ENCODE data around the gene PTPRN2.
"Not testable (repeated sequence)": the region's sequence is repeated elsewhere in the genome, so short reads cannot be mapped to it uniquely, and the experiment has no call there.

PTPRN2 gene

DNA sequence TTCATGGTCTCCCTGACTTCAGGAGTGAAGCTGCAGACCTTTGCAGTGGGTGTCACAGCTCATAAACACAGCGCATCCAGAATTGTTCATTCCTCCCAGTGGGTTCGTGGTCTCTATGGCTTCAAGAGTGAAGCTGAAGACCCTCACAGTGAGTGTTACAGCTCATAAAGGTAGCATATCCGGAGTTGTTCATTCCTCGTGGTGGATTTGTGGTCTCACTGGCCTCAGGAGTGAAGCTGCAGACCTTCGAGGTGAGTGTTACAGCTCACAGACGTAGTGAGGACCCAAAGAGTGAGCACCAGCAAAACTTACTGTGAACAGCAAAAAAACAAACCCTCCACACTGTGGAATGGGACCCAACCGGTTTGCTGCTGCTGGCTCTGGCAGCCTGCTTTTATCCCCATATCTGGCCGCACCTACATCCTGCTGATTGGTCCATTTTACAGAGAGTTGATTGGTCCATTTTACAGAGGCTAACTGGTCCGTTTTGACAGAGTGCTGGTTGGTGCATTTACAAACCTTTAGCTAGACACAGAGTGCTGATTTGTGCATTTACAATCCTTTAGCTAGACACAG lies 308.8 kb downstream of the PTPRN2 start:
- DNase-seq (ENCODE audit: low spot score), result no peak

DNA sequence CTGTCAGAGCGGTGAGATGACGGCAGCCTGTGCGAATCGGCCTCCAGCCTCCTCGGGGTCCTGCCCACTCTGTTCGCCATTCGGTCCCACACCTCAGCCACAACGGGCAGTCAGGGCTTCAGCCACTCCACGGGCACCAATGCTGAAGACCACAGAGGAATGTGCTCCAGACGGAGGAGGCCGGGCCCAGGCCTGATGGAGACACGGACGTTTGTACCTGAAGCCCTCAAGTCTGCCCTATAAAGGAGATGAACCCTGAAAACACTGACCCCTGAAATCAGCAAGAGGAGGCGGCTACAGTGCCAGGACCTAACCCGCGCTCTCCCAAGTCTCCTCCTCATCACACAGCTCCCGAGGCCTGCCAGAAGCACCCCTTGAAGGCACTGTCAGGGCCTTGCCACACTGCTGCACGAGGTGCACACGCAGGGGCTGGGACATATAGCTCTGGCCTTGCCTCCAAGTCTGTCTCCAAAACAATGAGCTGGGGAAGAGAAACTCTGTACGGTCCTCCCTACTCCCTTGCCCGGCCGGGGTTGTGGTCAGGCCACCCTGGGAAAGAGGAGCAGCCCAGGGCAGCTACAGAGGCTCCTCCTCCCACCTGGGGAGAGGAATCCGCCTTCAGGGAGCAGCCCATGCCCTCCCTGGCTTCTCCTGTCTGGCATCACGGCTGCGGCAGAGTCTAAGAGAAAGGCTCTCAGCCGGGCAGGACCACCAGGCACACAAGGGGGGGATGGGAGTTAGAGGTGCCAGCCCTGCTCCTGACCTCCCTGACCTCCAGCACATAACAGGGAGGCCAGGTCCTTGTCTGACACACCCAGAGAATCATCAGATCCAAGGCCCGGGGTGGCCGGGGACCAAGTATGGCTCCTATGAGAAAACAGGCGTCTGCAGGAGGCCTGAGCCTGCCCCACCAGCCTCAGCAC lies 310.1 kb downstream of the PTPRN2 start:
- DNase-seq (ENCODE audit: low spot score), result no peak

DNA sequence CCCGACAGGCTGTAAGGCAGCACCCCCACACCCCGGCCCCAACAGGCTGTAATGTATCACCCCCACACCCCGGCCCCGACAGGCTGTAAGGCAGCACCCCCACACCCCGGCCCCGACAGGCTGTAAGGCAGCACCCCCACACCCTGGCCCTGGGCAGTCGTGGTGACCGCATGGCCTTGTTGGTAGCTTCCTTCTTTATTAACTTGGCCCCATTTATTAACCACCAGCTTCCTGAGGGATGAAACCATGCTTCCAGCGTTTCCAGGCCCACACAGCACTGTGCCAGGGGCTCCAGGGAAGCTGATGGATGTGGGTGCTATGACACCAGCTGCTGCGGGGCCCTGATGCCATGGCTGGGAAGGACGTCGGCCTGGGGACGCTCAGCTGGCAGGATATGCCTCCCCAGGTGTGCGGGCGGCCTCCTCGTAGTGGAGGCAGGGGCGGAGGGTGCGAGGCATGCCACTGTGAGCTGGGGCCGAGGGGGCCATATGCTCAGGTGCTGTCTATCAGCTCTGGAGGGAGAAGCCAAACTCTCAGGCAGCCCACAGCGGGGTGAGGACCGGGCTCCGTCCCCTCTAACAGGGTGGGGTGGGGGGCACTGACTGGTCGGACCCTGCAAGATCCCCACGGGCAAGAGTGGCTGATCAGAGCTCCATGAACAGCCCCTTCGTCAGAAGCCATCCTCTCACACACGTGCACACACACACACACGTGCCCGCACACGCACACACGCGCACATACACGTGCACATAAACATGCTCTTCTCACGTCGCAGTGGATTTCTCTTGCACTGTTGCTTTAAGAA lies 311.0 kb downstream of the PTPRN2 start:
- no peak for DNase-seq (ENCODE audit: low spot score)

DNA sequence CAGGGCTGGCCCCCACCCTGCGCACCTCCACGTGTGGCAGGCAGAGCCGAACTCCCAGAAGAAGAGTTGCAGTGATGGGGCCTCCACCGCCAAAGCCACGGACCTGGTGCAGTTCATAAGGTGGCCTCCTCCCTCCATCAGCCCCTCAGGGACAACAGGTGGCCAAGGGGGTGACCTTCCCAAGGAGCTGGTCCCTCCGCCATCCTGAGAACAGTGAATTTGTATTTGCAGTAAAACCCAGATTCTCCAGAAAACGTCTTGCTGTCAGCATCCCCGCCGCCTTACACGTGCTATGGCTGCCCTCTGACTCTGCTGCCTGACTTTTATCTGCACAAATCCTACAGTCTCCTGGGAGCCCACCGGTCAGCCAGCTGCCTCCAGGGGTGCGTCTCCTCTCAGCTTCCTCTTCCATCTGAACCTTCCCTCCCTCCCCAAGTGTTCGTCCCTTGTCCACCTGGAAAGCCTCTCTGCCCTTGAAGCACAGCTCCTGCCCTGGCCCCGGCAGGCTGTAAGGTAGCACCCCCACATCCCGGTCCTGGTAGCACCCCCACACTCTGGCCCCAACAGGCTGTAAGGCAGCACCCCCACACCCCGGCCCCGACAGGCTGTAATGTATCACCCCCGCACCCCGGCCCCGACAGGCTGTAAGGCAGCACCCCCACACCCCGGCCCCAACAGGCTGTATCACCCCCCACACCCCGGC lies 311.8 kb downstream of the PTPRN2 start:
- DNase-seq (ENCODE audit: low spot score), result no peak

DNA sequence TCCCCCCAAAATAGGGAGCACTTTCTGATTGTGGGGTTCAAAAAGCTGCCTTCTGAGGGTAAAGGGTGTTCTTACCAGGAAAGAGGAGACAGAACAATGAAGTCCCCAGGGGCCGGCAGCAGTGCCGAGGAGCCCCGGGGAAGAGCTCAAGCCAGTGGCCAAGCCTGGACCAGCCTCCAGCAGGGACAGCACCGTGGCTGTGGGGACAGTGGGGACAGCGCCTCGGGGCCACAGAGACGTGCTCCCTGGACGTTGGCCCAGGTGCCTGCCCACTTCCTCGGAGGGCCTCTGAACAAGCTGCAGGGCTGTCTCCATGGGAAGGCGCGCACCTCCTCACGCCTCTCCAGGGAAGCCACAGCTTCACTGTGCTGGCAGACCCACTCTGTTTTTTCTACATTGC lies 312.6 kb downstream of the PTPRN2 start:
- no peak for DNase-seq (ENCODE audit: low spot score)

DNA sequence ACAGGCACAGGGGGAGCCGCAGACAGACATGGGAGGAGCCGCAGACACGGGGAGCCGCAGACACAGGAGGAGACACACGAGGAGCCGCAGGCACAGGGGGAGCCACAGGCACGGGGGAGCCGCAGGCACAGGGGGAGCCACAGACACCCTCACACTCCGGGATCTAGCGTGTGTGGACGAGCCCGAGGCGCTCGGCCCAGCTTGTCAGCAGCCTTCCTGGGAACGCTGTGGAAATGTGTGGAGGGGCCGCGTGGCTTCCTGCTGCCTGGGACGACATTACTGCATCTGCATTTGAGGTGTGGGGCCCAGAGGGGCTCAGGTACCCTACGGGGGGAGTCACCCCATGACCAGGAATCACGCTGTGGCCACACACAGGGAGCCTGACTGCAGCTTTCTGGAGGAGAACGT lies 313.2 kb downstream of the PTPRN2 start:
- DNase-seq (ENCODE audit: low spot score), result no peak

DNA sequence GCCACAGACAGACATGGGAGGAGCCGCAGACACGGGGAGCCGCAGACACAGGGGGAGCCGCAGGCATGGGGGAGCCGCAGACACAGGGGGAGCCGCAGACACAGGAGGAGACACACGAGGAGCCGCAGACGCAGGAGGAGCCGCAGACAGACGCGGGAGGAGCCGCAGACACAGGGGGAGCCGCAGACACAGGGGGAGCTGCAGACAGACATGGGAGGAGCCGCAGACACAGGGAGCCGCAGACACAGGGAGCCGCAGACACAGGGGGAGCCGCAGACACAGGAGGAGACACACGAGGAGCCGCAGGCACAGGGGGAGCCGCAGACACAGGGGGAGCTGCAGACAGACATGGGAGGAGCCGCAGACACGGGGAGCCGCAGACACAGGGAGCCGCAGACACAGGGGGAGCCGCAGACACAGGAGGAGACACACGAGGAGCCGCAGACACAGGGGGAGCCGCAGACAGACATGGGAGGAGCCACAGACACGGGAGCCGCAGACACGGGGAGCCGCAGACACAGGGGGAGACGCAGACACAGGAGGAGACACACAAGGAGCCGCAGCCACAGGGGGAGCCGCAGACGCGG lies 313.8 kb downstream of the PTPRN2 start:
- DNase-seq (ENCODE audit: low spot score), result not testable (repeated sequence)

DNA sequence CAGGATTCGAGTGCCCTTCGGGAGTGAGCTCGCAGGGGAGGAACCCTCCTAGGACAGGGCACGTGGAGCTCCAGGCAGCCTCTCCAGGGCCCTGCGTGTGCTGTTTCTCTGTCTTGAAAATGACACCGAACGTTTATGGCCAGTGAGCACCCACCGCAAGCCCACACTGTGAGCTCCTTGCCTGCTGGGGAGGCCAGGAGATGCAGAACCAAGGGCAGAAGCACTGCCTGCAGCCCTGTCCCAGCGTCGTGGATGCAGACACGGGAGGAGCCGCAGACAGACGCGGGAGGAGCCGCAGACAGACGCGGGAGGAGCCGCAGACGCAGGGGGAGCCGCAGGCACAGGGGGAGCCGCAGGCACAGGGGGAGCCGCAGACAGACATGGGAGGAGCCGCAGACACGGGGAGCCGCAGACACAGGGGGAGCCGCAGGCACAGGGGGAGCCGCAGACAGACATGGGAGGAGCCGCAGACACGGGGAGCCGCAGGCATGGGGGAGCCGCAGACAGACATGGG lies 314.4 kb downstream of the PTPRN2 start:
- no peak for DNase-seq (ENCODE audit: low spot score)

DNA sequence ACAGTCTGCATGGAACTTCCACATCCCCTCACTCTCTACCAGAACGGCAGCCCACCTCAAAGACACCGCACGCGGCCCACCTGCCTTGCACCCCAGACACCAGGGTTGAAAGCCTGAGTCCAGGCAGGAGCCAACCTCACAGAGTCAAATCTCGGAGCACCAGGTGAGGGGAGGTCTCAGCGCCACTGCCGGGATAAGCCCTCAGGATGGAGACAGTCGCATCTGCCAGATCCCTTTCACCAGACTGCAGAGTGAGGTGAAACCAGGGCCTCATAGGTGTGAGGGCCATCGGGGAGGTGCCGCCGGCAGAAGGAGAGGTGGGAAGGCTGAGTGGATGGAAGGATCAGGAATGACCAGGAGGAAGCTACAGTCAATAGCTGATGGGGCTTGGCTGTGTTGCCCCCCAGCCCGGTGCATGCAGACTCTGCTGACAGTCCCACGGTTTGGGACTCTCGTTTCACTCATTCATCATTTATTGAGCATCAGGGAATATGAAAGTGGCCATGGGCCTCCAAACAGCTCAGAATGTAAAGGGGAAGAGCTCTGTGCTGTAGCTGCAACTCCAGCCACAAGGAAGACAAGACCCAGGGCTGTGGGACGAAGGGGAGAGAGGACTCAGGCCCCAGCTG lies 315.0 kb downstream of the PTPRN2 start:
- DNase-seq (ENCODE audit: low spot score), result no peak

DNA sequence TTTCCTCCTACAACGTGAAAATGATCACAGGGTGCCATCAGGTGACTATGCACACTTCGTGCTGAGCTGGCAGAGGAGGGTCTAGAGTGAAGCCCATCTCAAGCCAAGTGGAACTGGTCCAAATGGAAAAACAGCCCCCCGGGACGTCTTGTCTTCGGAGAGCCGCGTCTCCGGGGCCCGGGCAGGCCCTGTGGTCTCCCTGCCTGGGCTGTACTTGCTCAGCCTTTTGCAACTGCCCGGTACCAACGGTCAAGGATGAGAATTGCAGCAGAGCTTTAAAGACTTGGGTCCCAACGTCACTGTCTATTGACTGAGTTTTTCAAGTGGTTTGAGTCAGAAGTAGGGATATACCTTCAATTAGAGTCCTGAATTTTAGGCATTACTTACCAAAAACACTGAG lies 315.5 kb downstream of the PTPRN2 start:
- no peak for DNase-seq (ENCODE audit: low spot score)

DNA sequence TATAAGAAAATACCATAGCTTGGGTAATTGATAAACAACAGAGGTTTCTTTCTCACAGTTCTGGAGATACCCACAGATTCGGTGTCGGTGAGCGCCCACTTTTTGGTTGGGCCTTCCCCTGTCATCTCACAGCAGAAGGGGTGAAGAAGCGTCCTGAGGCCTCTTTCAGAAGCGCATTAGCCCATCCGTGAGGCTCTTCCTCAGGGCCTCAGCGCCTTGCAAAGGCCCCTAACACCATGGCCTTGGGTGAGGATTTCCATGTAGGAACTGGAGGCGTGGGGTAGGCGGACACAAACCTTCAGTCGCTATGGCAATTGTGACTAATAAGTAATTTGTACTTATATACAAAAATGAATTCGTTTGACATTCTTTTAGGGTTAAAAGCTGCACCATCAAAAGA lies 316.0 kb downstream of the PTPRN2 start:
- no peak for DNase-seq (ENCODE audit: low spot score)

DNA sequence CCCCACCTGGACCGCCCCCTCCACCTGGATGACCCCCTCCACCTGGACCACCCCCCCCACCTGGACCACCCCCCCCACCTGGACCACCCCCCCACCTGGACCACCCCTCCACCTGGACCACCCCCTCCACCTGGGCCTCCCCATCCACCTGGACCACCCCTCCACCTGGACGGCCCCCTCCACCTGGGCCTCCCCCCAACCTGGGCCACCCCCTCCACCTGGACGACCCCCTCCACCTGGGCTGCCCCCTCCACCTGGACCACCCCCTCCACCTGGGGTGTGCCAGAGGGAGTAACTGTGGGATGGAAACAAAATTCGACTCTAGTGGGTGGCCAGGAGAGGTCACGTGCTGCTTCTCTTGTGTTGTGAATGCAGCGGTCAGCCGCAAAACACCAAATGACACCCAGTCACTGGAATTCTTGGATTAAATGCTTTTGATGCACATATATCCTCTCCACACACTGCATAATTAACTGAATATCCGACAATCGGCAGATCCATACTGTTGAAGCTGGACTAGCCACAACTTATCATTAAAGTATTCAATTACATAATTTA lies 316.7 kb downstream of the PTPRN2 start:
- no peak for DNase-seq (ENCODE audit: low spot score)

DNA sequence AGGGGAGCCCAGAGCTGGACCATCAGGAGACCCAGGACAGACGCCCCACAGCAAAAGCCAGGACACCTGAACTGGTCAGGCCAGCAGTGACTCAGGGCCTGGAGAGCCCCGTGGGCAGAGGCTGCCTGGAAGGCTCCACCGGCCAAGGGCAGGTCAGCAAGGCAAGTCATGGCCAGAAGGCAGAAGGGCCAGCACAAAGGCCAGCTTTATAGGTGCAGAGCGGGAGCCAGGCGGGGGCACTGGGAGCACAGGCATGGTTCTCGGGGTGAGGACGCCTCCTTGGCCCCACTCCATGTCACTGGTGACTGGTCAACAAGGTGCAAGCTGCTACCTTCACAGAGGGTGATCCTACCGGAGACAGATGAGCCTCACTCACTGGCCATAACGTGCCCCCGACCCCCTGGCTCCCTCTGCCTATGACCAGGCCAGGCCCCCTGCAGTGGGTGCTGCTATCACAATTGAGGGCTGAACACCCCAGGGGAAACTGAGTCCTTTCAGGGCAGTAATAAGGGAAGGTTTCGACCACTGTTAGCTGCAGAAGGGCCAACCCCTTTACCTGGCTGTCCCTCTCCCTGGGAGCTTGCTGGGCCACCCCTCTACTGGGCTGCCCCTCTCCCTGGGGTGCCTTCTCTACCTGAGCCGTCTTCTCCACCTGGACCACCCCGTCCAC lies 317.4 kb downstream of the PTPRN2 start:
- DNase-seq (ENCODE audit: low spot score), result no peak

DNA sequence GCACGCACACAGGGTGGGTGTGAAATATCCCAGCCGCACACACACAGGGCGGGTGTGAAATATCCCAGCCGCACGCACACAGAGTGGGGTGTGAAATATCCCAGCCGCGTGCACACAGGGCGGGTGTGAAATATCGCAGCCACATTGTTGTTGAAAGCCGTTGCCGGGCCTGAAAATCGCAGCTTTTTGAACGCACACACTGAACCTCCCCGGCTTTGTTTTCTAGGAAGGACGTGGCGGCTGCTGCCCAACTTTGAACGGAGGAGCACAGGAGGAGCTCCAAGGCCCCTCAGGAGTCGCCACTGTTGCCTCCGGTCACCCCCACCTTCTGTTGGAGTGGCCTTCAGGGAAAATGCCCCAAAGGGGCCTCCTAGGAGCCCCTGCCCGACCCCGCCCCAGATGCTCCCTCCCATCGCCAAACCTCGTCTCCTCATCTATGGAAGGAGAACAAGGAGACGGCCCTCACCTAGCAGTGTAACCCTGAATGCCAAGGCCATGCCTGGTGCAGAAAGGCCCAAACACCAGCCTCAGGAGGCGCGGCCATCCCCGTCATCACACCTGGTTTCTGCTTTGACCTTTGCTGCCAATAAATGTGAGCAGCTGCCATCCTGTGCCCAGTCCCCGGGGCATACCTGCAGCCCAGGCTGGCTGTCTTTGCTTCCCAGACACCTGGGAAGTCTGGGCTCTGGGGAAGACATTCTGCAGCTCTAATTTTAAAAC lies 318.6 kb downstream of the PTPRN2 start:
- DNase-seq (ENCODE audit: low spot score), result no peak

DNA sequence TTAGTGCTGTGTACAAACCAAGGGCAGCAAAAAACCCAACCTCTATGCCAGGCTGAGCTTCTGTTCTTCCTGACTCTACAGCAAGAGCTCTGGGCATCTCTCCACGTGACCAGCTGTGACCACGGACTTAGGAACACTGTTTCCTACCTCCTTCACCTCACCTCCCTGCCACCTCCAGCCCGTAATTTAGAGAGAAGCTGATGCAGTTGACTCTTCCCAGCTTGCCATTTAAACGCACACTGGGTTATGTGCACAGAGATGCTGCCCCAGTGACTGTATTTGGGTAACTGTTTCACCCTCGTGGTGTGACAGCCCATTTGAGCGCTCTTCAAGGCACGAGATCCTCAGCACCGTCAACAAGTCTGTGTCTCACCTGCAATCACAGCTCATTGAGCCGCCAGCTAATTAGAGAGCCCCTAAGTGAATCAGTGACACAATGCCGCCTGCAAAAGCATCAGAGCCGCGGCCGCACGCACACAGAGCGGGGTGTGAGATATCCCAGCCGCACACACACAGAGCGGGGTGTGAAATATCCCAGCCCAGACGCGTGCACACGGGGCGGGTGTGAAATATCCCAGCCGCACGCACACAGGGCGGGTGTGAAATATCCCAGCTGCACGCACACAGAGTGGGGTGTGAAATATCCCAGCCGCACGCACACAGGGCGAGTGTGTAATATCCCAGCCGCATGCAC lies 319.7 kb downstream of the PTPRN2 start:
- no peak for DNase-seq (ENCODE audit: low spot score)

DNA sequence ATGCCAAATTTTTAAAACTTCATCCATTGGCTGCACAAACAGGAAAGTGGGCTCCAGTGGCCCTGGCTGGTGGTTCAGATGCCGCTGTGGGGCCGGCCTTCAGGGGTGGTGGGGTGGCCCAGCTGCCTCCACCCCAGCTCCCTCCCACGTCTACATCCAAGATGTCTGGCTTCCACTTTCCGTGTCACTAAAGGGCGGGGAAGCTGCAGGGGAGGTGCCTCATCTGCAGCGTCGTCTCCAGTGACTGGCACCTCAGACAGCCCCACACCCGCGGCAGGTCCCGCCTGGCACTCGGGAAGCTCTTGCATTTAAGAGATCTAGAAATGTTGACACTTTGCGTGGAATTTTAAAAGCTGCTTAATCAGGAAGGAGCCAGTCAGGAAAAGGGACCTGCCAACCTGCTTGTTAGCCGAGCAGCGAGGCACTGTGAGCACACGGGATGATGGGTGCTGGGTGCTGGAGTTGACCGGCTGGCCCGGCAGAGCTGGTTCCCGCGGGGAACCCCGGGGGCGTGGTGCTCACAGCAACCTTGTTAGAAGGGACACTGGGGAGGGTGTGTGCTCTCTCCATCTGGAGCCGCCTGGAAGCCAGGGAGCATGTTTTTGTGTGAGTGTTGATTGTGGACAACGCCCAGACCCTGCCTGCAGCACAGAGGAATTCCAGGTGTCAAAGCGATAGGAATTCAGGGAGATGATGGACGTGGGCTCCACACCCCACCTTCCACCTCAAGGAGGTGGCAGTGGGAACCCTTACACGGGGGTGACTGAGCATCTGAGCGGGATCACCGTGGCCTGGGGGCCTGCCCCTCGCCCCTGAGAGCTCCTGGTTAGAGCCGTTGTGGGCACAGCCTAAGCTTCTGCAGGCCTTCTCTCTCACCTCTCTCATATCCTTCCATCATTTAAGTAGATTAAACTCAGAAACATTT lies 320.5 kb downstream of the PTPRN2 start:
- no peak for DNase-seq (ENCODE audit: low spot score)

DNA sequence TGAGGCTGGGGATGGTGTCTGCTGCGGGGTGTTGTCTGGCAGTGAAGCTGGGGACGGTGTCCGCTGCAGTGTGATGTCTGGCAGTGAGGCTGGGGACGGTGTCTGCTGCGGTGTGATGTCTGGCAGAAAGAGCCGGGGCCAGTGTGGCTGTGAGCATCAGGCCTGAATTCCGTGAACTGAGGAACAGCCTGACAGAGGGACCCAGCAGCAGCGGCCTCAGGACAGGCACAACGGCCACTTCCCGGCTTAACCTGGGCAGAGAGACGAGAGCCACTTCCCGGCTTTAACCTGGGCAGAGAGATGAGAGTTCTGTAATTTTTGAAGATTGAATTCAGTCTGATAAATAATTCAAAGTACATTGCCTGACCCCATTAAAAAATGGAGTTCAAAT lies 321.2 kb downstream of the PTPRN2 start:
- DNase-seq (ENCODE audit: low spot score), result no peak

DNA sequence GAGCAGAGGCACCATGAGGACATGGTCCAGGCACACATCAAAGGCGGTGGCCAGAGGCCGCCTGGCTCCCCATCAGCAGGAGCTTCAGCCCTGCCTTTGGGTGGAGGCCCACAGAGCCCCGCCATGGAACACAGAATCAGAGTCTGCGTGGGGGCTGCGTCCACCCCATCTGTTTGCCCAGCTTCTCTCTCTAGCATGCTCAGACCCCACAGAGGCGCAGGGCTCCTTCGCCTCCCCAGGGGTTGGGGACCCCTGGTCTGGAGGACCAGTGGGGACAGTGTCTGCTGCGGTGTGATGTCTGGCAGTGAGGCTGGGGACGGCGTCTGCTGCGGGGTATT lies 321.9 kb downstream of the PTPRN2 start:
- DNase-seq (ENCODE audit: low spot score), result no peak

Data from SW480 (cell line).